PC-3 (cell line): ENCODE results near the gene ZNF462. TPM values are rescaled to one million over a fixed set of nuclear protein-coding genes. Genes with fewer than 3 reads are reported as not detected.

ENCODE experiments used
- ATAC-seq: fragments of 200-7000 bp; cut with Tn5 transposase; 2 replicates; pipeline ENCODE4 v1.9.1; 2020; ENCODE audit warnings: mild to moderate bottlenecking, moderate library complexity
- BruUV-seq: library from RNA; stranded (reverse); fragments of 400-500 nt; replicated peaks from 2 replicates; lab custom pipeline; 2021; lab: Mats Ljungman, UMichigan
- CTCF ChIA-PET: fragments of 300-600 bp; sonication (Branson Sonifier 250); formaldehyde crosslinking; loops from one replicate; lab custom pipeline; 2022; ENCODE audit warnings: antibody characterized with exemption; lab: Charles Lee
- POLR2A ChIA-PET: fragments of 300-600 bp; sonication (Branson Sonifier 250); formaldehyde crosslinking; loops from one replicate; lab custom pipeline; 2022; ENCODE audit warnings: antibody characterized with exemption; ENCODE audit not compliant: unreplicated experiment; lab: Charles Lee
- DNase-seq: peaks from one replicate; pipeline ENCODE4 v3.0.0-alpha.2; 2015
- H2AFZ ChIP-seq: fragments of 300-600 bp; sonication (generic); 2 replicates; pipeline ENCODE4 v1.6.0; 2016; ENCODE audit warnings: antibody characterized with exemption, low read length
- H3F3A ChIP-seq: fragments of 300-600 bp; sonication (generic); one replicate; pipeline ENCODE4 v1.6.0; 2017; ENCODE audit warnings: antibody characterized with exemption, low read length, control low read depth, mild to moderate bottlenecking; ENCODE audit not compliant: unreplicated experiment
- H3K27ac ChIP-seq: fragments of 300-600 bp; sonication (generic); 2 replicates; pipeline ENCODE4 v1.5.1; 2016; ENCODE audit warnings: mild to moderate bottlenecking, low read length
- H3K27me3 ChIP-seq: fragments of 300-600 bp; sonication (generic); 2 replicates; pipeline ENCODE4 v1.6.1; 2016; ENCODE audit warnings: low read length, mixed read lengths
- H3K36me3 ChIP-seq: fragments of 300-600 bp; sonication (generic); 2 replicates; pipeline ENCODE4 v1.6.1; 2016; ENCODE audit warnings: low read depth, mixed run types, low read length, mixed read lengths
- H3K4me1 ChIP-seq: fragments of 300-600 bp; sonication (generic); 2 replicates; pipeline ENCODE4 v1.5.1; 2016; ENCODE audit warnings: low read length; ENCODE audit not compliant: insufficient read depth
- H3K4me2 ChIP-seq: fragments of 300-600 bp; sonication (generic); 2 replicates; pipeline ENCODE4 v1.6.0; 2016; ENCODE audit warnings: low read length
- H3K4me3 ChIP-seq: fragments of 300-600 bp; sonication (generic); 2 replicates; pipeline ENCODE4 v1.5.1; 2016; ENCODE audit warnings: mild to moderate bottlenecking, low read length, mixed read lengths
- H3K79me2 ChIP-seq: fragments of 300-600 bp; sonication (generic); 2 replicates; pipeline ENCODE4 v1.6.1; 2017; ENCODE audit warnings: low read length, mixed read lengths
- H3K9ac ChIP-seq: fragments of 300-600 bp; sonication (generic); 2 replicates; pipeline ENCODE4 v1.6.0; 2016; ENCODE audit warnings: mild to moderate bottlenecking, low read length
- H3K9me2 ChIP-seq: fragments of 300-600 bp; sonication (generic); replicated peaks from 2 replicates; pipeline ENCODE4 v1.6.1; 2016; ENCODE audit warnings: mixed run types, low read length, mixed read lengths
- H3K9me3 ChIP-seq: fragments of 300-600 bp; sonication (generic); 2 replicates; pipeline ENCODE4 v1.6.1; 2016; ENCODE audit warnings: low read length, mixed read lengths
- H4K20me1 ChIP-seq: fragments of 300-600 bp; sonication (generic); 2 replicates; pipeline ENCODE4 v1.6.1; 2016; ENCODE audit warnings: low read length, mixed read lengths
- EZH2 ChIP-seq: fragments of 300-600 bp; sonication (generic); IDR thresholded peaks from one replicate; pipeline ENCODE4 v1.6.1; 2017; ENCODE audit warnings: antibody characterized with exemption, mild to moderate bottlenecking, low read length; ENCODE audit not compliant: unreplicated experiment
- EZH2phosphoT487 ChIP-seq: fragments of 300-600 bp; sonication (generic); IDR thresholded peaks from 2 replicates; pipeline ENCODE4 v1.6.1; 2018; ENCODE audit warnings: mild to moderate bottlenecking, antibody characterized with exemption, low read length, borderline replicate concordance
- intact Hi-C: fragments of 100-400 bp; cut with micrococcal nuclease; formaldehyde crosslinking; loops from 2 replicates; pipeline ENCODE4 v1.9.0; 2023
- total RNA-seq: library from RNA; depleted of rRNA; stranded (reverse); fragments of >200 nt; gene quantifications from 2 replicates; pipeline ENCODE4 v1.2.3, GENCODE V29; 2014
- TF ChIP-seq, protein P1 (sequence below): fragments of 300-600 bp; sonication (generic); conservative IDR thresholded peaks from 2 replicates; pipeline ENCODE4 v1.5.1; 2017; ENCODE audit warnings: antibody characterized with exemption, low read depth, mild to moderate bottlenecking, low read length

ZNF462 gene
- total RNA-seq, 1 experiment from 2014 or later = 21.2 TPM

DNA sequence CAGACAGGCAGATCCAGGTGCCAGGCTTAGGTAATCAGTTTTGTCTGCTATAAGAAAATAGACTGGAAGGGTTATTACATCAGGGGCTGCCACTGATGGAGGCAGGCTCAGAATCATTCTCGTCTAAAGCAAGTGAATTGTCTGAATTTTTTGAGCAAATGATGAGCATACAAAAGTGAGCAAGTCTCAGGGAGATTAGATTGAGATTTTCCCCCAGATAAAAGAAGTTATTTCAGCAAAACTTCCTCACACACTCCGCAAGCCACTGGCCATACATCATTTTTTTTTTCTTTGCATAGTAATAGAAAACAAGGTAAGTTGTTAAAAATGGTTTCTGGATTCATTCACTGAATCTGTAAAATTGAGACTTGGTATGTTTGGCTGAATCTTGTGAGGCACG, 52.9 kb downstream of the ZNF462 start:
- no peak for TF ChIP-seq EZH2phosphoT487
- TF ChIP-seq EZH2 = no peak
- TF ChIP-seq, protein P1, sequence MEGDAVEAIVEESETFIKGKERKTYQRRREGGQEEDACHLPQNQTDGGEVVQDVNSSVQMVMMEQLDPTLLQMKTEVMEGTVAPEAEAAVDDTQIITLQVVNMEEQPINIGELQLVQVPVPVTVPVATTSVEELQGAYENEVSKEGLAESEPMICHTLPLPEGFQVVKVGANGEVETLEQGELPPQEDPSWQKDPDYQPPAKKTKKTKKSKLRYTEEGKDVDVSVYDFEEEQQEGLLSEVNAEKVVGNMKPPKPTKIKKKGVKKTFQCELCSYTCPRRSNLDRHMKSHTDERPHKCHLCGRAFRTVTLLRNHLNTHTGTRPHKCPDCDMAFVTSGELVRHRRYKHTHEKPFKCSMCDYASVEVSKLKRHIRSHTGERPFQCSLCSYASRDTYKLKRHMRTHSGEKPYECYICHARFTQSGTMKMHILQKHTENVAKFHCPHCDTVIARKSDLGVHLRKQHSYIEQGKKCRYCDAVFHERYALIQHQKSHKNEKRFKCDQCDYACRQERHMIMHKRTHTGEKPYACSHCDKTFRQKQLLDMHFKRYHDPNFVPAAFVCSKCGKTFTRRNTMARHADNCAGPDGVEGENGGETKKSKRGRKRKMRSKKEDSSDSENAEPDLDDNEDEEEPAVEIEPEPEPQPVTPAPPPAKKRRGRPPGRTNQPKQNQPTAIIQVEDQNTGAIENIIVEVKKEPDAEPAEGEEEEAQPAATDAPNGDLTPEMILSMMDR = no peak
- Histone ChIP-seq H3K9ac (no peak overlapping the region), H3K36me3 (peaks cover 8% of the 10 kb centered on the region; the same call in 1 of the 2 replicates), H4K20me1 (no peaks in the 10 kb centered on the region), H3K4me2 (peak overlapping the region; percentile 71; the same call in 1 of the 2 replicates), H3K79me2 (peaks cover 79% of the 10 kb centered on the region), H3K27ac (0 out of 2 replicates have a peak overlapping the region, but pooled peaks have one; percentile 63), H3K27me3 (no peaks in the 10 kb centered on the region), H3K4me1 (peaks cover 39% of the 10 kb centered on the region), H3K9me3 (no peaks in the 10 kb centered on the region), H2AFZ (no peak overlapping the region), H3F3A (no peaks in the 10 kb centered on the region), H3K9me2 (no peaks in the 10 kb centered on the region), H3K4me3 (no peak overlapping the region)
- ChIA-PET CTCF (no interaction called here), POLR2A (no interaction called here)
- no peak for ATAC-seq
- no peak for DNase-seq
- BruUV-seq = no TSS peak
- intact Hi-C loops = loop anchor here (2.0 kb wide), 1 partner anchor 23 kb away; no protein-coding TSS in a partner anchor

DNA sequence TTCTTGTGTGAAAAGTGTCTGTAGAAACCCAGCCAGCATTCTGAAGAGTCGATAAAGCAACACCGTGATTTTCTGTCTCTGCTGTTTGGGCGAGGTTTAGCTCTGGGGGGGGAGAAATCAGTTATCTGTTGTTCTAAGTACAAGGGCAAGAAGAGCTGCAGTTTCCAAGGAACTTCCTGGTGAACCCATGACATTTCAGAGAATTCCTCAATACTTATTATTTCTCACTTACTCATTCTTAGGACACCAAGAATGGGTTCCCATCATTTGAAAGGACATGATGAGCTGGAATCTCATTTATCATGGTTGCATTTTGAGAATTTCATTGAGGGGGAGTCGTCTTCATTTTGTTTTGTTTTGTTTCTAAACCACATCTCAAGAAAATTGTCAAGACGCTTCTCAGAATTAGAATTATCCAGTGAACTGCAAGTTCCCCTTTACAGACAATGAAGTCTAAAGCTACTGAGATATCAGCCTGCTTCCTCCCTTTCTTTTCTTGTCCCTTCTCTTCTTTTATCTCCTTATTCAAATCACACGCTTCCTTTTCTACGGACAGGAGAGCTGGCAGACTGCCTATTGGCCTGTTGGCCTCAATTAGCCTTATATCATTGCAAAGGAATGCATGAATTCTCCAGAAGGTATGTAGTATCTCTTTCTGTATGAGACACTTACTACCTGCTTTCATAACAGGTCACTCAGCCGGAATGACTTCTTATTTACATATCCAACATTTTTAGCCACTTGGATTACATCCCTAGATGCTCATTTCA, 53.7 kb downstream of the ZNF462 start:
- Histone ChIP-seq H3K4me1 (peaks cover 47% of the 10 kb centered on the region), H3K9ac (no peak overlapping the region), H3K9me3 (no peaks in the 10 kb centered on the region), H4K20me1 (no peaks in the 10 kb centered on the region), H3K79me2 (peaks cover 79% of the 10 kb centered on the region), H3K4me3 (peak overlapping the region; percentile 16; the same call in 1 of the 2 replicates), H3F3A (no peaks in the 10 kb centered on the region), H3K9me2 (no peaks in the 10 kb centered on the region), H3K36me3 (peaks cover 5% of the 10 kb centered on the region; the same call in 1 of the 2 replicates), H3K27ac (peak overlapping the region; percentile 63), H2AFZ (no peak overlapping the region), H3K4me2 (peak overlapping the region; percentile 71), H3K27me3 (no peaks in the 10 kb centered on the region)
- TSS peak; percentile 69 for BruUV-seq
- DNase-seq = peak; percentile 96
- intact Hi-C loops = loop anchor here (1.0 to 2.0 kb wide), 2 partner anchors 24 to 49 kb away; no protein-coding TSS in a partner anchor
- ChIA-PET POLR2A (interaction anchor here (0.6 kb wide), 1 partner anchor 31 kb away, joined by 3 read pairs; no protein-coding TSS in a partner anchor), CTCF (interaction anchor here (0.5 to 0.6 kb wide), 2 partner anchors 124 to 255 kb away, joined by 3 read pairs; no protein-coding TSS in a partner anchor)
- peak; percentile 83 for ATAC-seq
- TF ChIP-seq, protein P1 = no peak
- TF ChIP-seq EZH2phosphoT487 = no peak
- no peak for TF ChIP-seq EZH2
